Measurements from ENCODE around the gene CD83. TPM values are rescaled to one million over a fixed set of nuclear protein-coding genes. Genes with fewer than 3 reads are reported as not detected.

CD83 gene
- total RNA-seq, 4 donors from 2014 or later: 5.4 to 9.0 (median 6.3) TPM

DNA sequence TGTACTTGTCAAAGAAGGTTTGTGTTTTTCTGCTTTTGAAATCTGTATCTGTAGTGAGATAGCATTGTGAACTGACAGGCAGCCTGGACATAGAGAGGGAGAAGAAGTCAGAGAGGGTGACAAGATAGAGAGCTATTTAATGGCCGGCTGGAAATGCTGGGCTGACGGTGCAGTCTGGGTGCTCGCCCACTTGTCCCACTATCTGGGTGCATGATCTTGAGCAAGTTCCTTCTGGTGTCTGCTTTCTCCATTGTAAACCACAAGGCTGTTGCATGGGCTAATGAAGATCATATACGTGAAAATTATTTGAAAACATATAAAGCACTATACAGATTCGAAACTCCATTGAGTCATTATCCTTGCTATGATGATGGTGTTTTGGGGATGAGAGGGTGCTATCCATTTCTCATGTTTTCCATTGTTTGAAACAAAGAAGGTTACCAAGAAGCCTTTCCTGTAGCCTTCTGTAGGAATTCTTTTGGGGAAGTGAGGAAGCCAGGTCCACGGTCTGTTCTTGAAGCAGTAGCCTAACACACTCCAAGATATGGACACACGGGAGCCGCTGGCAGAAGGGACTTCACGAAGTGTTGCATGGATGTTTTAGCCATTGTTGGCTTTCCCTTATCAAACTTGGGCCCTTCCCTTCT is 18.4 kb downstream of the CD83 start:
- Histone ChIP-seq H3K27ac (no peak overlapping the region), H3K9me3 (no peaks in the 10 kb centered on the region), H3K27me3 (no peaks in the 10 kb centered on the region), H3K4me3 (no peak overlapping the region), H3K4me1 (no peaks in the 10 kb centered on the region), H3K36me3 (no peaks in the 10 kb centered on the region)
- no peak for DNase-seq (ENCODE audit: low spot score in 2 of 2)
- 89% methylated on average over 9 of the region's 9 CpGs for WGBS
- TF ChIP-seq EP300 (IDR thresholded peaks at IDR 0.05) (no peak), POLR2A (IDR thresholded peaks at IDR 0.05) (no peak), POLR2AphosphoS5 (IDR thresholded peaks at IDR 0.05) (no peak)
- TF ChIP-seq, protein P1, sequence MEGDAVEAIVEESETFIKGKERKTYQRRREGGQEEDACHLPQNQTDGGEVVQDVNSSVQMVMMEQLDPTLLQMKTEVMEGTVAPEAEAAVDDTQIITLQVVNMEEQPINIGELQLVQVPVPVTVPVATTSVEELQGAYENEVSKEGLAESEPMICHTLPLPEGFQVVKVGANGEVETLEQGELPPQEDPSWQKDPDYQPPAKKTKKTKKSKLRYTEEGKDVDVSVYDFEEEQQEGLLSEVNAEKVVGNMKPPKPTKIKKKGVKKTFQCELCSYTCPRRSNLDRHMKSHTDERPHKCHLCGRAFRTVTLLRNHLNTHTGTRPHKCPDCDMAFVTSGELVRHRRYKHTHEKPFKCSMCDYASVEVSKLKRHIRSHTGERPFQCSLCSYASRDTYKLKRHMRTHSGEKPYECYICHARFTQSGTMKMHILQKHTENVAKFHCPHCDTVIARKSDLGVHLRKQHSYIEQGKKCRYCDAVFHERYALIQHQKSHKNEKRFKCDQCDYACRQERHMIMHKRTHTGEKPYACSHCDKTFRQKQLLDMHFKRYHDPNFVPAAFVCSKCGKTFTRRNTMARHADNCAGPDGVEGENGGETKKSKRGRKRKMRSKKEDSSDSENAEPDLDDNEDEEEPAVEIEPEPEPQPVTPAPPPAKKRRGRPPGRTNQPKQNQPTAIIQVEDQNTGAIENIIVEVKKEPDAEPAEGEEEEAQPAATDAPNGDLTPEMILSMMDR (IDR thresholded peaks at IDR 0.05): no peak

DNA sequence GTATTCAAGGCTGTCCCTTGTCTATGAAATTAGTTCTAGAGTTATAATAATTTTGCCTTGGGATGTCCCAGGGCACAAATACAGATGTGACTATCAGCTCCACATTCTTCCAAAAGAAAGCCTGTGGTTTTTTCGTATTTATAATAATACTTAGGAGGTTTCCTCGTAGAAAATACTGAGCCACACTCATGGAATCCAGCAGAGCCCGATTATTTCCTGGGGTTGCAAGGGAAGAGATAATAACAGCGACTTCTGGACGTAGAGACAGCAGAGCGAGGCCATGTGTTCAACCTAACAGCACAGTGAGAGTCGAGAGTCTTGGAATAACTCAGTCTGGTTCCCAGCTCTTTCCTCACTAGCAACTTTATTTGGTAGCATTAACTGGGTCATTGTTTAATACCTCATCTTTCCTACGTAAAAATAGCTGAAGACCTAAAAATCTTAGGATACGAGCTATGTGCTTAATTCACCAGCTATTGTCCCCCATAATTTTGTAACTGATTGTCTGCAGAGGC is 21.2 kb downstream of the CD83 start:
- WGBS: 93% methylated on average over 9 of the region's 9 CpGs
- no peaks in the 10 kb centered on the region for H3K9me3 ChIP-seq
- H3K27me3 ChIP-seq: no peaks in the 10 kb centered on the region
- no peak overlapping the region for H3K4me3 ChIP-seq
- DNase-seq (ENCODE audit: low spot score in 2 of 2): no peak
- no peaks in the 10 kb centered on the region for H3K36me3 ChIP-seq
- no peak overlapping the region for H3K27ac ChIP-seq
- H3K4me1 ChIP-seq: no peaks in the 10 kb centered on the region
- TF ChIP-seq EP300 (IDR thresholded peaks at IDR 0.05) (no peak), POLR2AphosphoS5 (IDR thresholded peaks at IDR 0.05) (no peak)
- TF ChIP-seq, protein P1 (IDR thresholded peaks at IDR 0.05): no peak

DNA sequence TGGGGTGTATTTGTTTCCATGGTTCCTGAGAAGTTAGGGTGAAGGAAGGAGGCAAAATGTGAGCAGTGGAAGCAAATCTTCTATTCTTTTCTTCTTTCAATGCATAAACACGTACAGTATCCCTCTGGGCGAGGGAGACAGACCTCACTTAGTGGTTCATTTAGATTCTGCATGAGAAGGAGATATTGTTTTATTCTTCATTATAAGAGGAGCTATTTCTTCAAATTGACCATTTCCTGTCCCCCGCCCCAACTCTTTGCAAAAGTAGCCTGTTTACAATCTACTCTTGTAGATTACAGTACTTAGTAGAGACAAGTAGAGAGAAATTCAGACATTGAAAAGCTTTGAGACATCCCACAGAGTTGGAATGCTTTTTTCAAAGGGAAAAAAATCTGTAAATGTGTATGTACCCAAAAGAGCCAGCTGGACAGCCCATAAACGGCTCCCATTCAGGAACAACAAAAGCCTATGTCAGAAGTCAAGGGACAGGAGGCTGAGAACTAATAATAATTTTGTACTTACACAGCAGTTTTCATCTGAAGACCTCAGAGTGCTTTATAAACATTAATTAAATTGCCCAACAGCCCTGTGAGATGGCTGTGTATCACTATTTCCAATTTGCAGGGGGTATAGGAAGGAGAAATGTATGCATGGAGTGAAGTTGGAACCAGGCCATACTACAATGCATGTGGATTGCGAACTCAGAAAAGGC is 23.9 kb downstream of the CD83 start:
- DNase-seq (ENCODE audit: low spot score in 2 of 2): no peak
- TF ChIP-seq POLR2AphosphoS5 (IDR thresholded peaks at IDR 0.05) (no peak), POLR2A (IDR thresholded peaks at IDR 0.05) (no peak), EP300 (IDR thresholded peaks at IDR 0.05) (no peak)
- TF ChIP-seq, protein P1 (IDR thresholded peaks at IDR 0.05): no peak
- no peaks in the 10 kb centered on the region for H3K36me3 ChIP-seq
- H3K4me3 ChIP-seq: no peak overlapping the region
- WGBS: 85% methylated on average over 5 of the region's 5 CpGs
- no peak overlapping the region for H3K27ac ChIP-seq
- no peaks in the 10 kb centered on the region for H3K4me1 ChIP-seq
- H3K27me3 ChIP-seq: no peaks in the 10 kb centered on the region
- H3K9me3 ChIP-seq: no peaks in the 10 kb centered on the region

DNA sequence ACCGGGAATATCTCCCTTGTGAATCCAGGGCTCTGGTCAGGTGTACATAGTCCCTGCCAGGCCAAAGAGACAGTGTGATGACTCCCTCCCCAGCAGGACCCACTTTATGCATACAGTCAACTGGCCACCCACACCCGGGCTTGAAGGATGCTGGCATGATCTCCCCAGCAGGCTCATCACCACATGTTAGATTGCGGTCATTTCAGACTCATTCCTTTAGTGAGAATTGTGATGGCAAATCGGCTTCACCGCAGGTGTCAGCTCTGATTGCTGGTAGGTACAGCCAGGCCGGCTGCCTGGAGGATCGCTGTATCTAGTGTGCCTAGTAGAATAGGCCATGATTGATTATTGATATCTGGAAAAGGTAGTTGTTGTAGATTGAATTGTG is 24.5 kb downstream of the CD83 start:
- Histone ChIP-seq H3K27ac (no peak overlapping the region), H3K27me3 (no peaks in the 10 kb centered on the region), H3K9me3 (no peaks in the 10 kb centered on the region), H3K4me1 (no peaks in the 10 kb centered on the region), H3K4me3 (no peak overlapping the region), H3K36me3 (no peaks in the 10 kb centered on the region)
- TF ChIP-seq POLR2A (IDR thresholded peaks at IDR 0.05) (no peak), EP300 (IDR thresholded peaks at IDR 0.05) (no peak), POLR2AphosphoS5 (IDR thresholded peaks at IDR 0.05) (no peak)
- TF ChIP-seq, protein P1 (IDR thresholded peaks at IDR 0.05): no peak
- WGBS: 91% methylated on average over 7 of the region's 7 CpGs
- DNase-seq (ENCODE audit: low spot score in 2 of 2): no peak

DNA sequence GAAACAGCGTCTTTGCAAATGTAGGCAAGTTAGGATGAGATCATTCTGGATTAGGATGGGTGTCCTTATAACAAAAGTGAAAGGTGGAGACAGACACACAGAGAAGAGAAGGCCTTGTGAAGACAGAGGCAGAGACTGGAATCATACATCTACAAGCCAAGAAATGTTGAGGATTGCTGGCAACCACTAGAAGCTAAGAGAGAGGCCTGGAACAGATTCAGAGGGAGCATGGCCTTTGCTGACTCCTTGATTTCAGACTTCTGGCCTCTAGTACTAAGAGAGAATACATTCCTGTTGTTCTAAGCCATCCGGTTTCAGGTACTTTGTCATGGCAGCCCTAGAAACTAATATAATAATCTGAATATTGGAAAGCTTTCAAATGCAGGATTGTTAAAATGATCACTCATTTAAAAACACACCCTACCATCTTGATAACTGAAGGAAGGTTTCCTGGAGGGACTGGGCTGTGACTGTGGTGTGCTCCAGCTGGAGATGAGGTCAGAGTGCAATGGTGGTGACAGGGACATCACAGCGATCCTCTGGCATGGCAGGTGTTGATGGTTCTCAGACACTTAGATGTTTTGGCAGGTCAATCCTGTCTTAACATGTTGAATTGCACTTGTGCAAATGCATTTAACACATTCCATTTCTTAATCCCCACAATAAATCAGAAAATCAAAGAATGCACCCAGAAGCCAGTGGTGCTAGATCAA is 25.1 kb downstream of the CD83 start:
- Histone ChIP-seq H3K27ac (no peak overlapping the region), H3K4me3 (no peak overlapping the region), H3K27me3 (no peaks in the 10 kb centered on the region), H3K9me3 (no peaks in the 10 kb centered on the region), H3K36me3 (no peaks in the 10 kb centered on the region), H3K4me1 (no peaks in the 10 kb centered on the region)
- WGBS: 73% methylated on average over 3 of the region's 3 CpGs
- DNase-seq (ENCODE audit: low spot score in 2 of 2): no peak
- TF ChIP-seq, protein P1 (IDR thresholded peaks at IDR 0.05): no peak
- no peak for TF ChIP-seq EP300 (IDR thresholded peaks at IDR 0.05)
- TF ChIP-seq POLR2A (IDR thresholded peaks at IDR 0.05): no peak
- no peak for TF ChIP-seq POLR2AphosphoS5 (IDR thresholded peaks at IDR 0.05)
